GM18519 (cell line): ENCODE measurements around the gene MNDA.
"Not testable (repeated sequence)": the region's sequence is repeated elsewhere in the genome, so short reads cannot be mapped to it uniquely, and the experiment has no call there.

Source experiments
- ATAC-seq: cut with Tn5 transposase; IDR thresholded peaks from one replicate; pipeline ENCODE4 v1.9.1; 2021; ENCODE audit warnings: mild to moderate bottlenecking, moderate library complexity; ENCODE audit not compliant: unreplicated experiment, low FRiP score

Gene MNDA

GRCh38 chr1:158836038-158836437, 4.9 kb downstream of the MNDA start:
- ATAC-seq: no peak

GRCh38 chr1:158838660-158839059, 7.5 kb downstream of the MNDA start:
- ATAC-seq: no peak

DNA sequence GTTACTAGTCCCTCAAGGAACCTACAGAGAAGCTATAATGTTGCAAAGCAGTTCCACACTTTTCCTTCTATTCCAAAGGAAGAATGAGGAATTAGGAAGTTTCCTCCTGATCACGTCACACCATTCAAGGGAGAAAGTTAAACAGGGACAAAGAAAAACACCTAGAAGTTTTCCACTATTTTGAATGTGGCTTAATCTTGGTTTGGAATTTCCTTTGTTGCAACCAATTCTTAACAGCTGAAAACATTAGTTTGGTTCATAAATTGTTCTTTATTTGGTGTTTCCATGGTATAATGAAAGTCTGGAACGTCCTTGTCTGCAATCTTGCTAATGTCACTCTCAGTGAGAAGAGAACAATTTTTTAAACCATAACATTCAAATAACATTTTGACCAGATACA, 8.4 kb downstream of the MNDA start:
- no peak for ATAC-seq

DNA sequence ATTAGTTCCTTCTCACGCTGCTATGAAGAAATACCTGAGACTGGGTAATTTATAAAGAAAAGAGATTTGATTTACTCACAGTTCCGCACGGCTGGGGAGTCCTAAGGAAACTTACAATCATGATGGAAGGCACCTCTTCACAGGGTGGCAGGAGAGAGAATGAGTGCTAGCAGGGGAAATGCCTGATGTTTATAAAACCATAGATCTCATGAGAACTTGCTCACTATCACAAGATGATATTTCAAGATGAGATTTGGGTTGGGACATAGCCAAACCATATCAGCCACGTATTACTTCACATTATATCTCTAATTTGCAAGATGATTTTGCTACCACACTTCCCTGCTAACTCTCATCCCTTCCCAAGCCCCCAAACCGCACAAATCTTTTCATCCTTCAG, 9.1 kb downstream of the MNDA start:
- no peak for ATAC-seq

DNA sequence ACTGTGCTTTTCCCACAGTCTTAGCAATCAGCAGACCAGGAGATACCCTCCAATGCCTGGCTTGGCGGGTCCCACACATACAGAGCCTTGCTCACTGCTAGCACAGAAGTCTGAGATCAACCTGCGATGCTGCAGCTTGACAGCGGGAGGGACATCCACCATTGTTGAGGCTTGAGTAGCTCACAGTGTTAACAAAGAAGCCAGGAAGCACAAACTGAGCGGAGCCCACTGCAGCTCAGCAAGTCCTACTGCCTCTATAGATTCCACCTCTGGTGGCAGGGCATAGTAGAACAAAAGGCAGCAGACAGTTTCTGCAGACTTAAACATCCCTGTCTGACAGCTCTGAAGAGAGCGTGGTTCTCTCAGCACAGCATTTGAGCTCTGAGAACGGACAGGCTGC, 33.4 kb downstream of the MNDA start:
- ATAC-seq: no peak

GRCh38 chr1:158870438-158870837, 39.3 kb downstream of the MNDA start:
- not testable (repeated sequence) for ATAC-seq

- no peak for ATAC-seq
Observed at GRCh38 chr1:158873141-158873540, 42.0 kb downstream of the MNDA start.

GRCh38 chr1:158893654-158894053, 62.5 kb downstream of the MNDA start:
- ATAC-seq: no peak

GRCh38 chr1:158898722-158899121, 67.6 kb downstream of the MNDA start:
- no peak for ATAC-seq
